ENCODE data around the gene BMP5.
A peak's percentile ranks its signal among the peaks of the same experiment; 100 is the strongest.
"Not testable (repeated sequence)": the region's sequence is repeated elsewhere in the genome, so short reads cannot be mapped to it uniquely, and the experiment has no call there.

Gene BMP5

GRCh38 chr6:55913228-55914195 is 38.1 kb upstream of the BMP5 start:
- TF ChIP-seq, protein P1, sequence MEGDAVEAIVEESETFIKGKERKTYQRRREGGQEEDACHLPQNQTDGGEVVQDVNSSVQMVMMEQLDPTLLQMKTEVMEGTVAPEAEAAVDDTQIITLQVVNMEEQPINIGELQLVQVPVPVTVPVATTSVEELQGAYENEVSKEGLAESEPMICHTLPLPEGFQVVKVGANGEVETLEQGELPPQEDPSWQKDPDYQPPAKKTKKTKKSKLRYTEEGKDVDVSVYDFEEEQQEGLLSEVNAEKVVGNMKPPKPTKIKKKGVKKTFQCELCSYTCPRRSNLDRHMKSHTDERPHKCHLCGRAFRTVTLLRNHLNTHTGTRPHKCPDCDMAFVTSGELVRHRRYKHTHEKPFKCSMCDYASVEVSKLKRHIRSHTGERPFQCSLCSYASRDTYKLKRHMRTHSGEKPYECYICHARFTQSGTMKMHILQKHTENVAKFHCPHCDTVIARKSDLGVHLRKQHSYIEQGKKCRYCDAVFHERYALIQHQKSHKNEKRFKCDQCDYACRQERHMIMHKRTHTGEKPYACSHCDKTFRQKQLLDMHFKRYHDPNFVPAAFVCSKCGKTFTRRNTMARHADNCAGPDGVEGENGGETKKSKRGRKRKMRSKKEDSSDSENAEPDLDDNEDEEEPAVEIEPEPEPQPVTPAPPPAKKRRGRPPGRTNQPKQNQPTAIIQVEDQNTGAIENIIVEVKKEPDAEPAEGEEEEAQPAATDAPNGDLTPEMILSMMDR (IDR thresholded peaks at IDR 0.05; ENCODE audit: extremely low read depth, insufficient read depth, missing control alignments), result no peak
- DNase-seq (ENCODE audit: low spot score), result peak; percentile 13
- in situ Hi-C loops (cut with MboI; ENCODE audit: low pct_unique_long_range_greater_than_20kb, low sequenced_read_pairs, unreplicated experiment), result no loop called here

GRCh38 chr6:55910466-55910865 is 35.1 kb upstream of the BMP5 start:
- in situ Hi-C loops (cut with MboI; ENCODE audit: low pct_unique_long_range_greater_than_20kb, low sequenced_read_pairs, unreplicated experiment); DNase-seq (ENCODE audit: low spot score): not testable (repeated sequence)

GRCh38 chr6:55909911-55910310 is 34.5 kb upstream of the BMP5 start:
- in situ Hi-C loops (cut with MboI; ENCODE audit: low pct_unique_long_range_greater_than_20kb, low sequenced_read_pairs, unreplicated experiment); DNase-seq (ENCODE audit: low spot score): not testable (repeated sequence)

DNA sequence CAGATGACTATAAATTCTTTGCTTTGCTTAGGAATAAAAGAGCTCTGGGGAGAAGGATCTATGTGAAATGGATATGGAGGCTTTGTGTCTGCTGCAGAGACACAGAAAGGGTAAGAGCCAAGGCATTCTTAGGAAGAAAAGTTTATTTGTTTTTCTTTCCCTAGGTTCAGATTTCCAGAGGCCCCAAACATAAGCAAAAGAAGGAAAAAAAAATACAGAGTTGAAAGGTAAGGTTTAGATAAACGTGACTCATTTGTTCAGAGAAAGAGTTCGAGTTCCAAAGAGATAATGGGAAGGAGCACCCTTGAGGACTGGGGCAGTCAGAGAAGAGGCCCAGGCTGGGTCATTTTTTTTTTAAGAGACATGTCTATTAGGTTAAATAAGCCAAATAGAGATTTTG is 27.4 kb upstream of the BMP5 start:
- TF ChIP-seq, protein P1 (IDR thresholded peaks at IDR 0.05; ENCODE audit: extremely low read depth, insufficient read depth, missing control alignments), result no peak
- in situ Hi-C loops (cut with MboI; ENCODE audit: low pct_unique_long_range_greater_than_20kb, low sequenced_read_pairs, unreplicated experiment), result no loop called here

DNA sequence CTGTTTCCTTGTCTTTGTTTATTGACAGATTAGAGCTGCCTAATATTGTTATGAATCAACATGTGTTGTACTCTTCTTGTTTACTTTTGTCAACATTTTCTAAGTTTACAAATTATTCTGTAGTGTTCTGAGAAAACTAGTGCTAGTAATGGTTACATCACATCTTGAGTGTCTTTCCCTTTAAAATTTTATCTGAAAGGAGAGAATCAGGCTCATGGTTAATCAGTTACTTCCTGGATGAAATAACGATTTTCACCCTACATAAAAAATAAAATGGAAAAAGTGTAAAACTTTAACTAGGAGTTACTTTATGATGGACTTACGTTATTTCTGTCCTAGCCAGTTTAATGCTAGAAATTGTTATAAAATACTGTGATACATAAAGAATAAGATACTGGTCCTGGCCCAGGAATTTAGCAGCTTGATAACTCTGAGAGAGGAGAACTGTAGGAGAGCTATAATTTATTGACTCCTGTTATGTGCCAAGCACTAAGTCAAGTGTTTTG is 26.4 kb upstream of the BMP5 start:
- no peak for DNase-seq (ENCODE audit: low spot score)
- in situ Hi-C loops (cut with MboI; ENCODE audit: low pct_unique_long_range_greater_than_20kb, low sequenced_read_pairs, unreplicated experiment), result no loop called here
- TF ChIP-seq, protein P1 (IDR thresholded peaks at IDR 0.05; ENCODE audit: extremely low read depth, insufficient read depth, missing control alignments), result no peak

More for the DNA sequence above, 27.4 kb upstream of the BMP5 start:
- DNase-seq (ENCODE audit: low spot score), result no peak

DNA sequence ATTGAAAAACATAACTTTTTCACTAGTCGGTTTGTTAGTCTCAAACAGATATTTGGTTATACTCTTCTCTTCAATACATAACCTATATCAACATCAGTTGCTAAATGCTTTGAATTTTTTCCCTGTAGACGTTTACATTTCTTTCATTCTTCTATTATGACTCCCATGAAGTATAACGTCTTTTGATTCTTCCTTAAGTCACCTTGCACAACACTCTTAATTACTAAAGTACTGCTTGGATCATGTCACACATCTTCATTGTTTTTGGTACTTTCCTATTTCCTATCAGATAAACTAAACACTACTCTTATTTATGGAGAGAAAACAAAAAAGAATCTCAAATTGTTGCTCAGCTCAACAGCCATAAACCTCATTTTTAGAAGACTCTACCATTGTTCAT is 23.0 kb upstream of the BMP5 start:
- TF ChIP-seq, protein P1 (IDR thresholded peaks at IDR 0.05; ENCODE audit: extremely low read depth, insufficient read depth, missing control alignments), result no peak
- in situ Hi-C loops (cut with MboI; ENCODE audit: low pct_unique_long_range_greater_than_20kb, low sequenced_read_pairs, unreplicated experiment), result loop anchor here (25.0 kb wide), 1 partner anchor 436 kb away; no protein-coding TSS in a partner anchor
- DNase-seq (ENCODE audit: low spot score), result no peak

- no peak for DNase-seq (ENCODE audit: low spot score)
- TF ChIP-seq, protein P1 (IDR thresholded peaks at IDR 0.05; ENCODE audit: extremely low read depth, insufficient read depth, missing control alignments), result no peak
- in situ Hi-C loops (cut with MboI; ENCODE audit: low pct_unique_long_range_greater_than_20kb, low sequenced_read_pairs, unreplicated experiment), result loop anchor here (25.0 kb wide), 1 partner anchor 435 kb away; no protein-coding TSS in a partner anchor
Observed at GRCh38 chr6:55897346-55897745, 22.0 kb upstream of the BMP5 start.

Data from GM13977 (cell line).